H1 (cell line): ENCODE results near the gene ASS1. TPM values are rescaled to one million over a fixed set of nuclear protein-coding genes. Genes with fewer than 3 reads are reported as not detected.

Experiments
- CTCF ChIA-PET: fragments of 300-600 bp; sonication (Branson Sonifier 250); formaldehyde crosslinking; loops from one replicate; lab custom pipeline; 2021; ENCODE audit not compliant: partially characterized antibody; lab: Charles Lee
- POLR2A ChIA-PET: fragments of 300-600 bp; sonication (Branson Sonifier 250); formaldehyde crosslinking; loops from one replicate; lab custom pipeline; 2021; ENCODE audit warnings: inconsistent platforms; ENCODE audit not compliant: partially characterized antibody; lab: Charles Lee
- DNase-seq, 2 experiments: peaks; one replicate each; pipeline versions ENCODE4 v3.0.0 to v3.0.0-alpha.2; 2010 to 2022; ENCODE audit warnings: low spot score in 2 of 2, low read depth in 1 of 2, mixed read lengths in 1 of 2
- FAIRE-seq: peaks from 2 replicates; lab custom pipeline; 2011; peaks lifted over from hg19 to GRCh38; lab: Jason Lieb, UNC
- H2AFZ ChIP-seq: 2 replicates; pipeline ENCODE4 v1.8.1; 2012; ENCODE audit warnings: low read length, inconsistent platforms
- H2AK5ac ChIP-seq: 2 replicates; pipeline ENCODE4 v1.6.1; 2013; ENCODE audit warnings: low read depth, low read length
- H2BK120ac ChIP-seq: replicated peaks from 2 replicates; pipeline ENCODE3; 2013; ENCODE audit warnings: low read depth, low read length, inconsistent platforms
- H2BK12ac ChIP-seq: 2 replicates; pipeline ENCODE4 v1.6.1; 2013; ENCODE audit warnings: low read depth, low read length
- H2BK15ac ChIP-seq: 2 replicates; pipeline ENCODE4 v1.6.1; 2013; ENCODE audit warnings: low read length
- H2BK20ac ChIP-seq: 2 replicates; pipeline ENCODE4 v1.6.1; 2013; ENCODE audit warnings: low read length
- H2BK5ac ChIP-seq: 2 replicates; pipeline ENCODE4 v1.6.1; 2013; ENCODE audit warnings: low read depth, low read length
- H3K14ac ChIP-seq: 2 replicates; pipeline ENCODE4 v1.6.1; 2013; ENCODE audit warnings: inconsistent platforms; ENCODE audit not compliant: insufficient read length
- H3K18ac ChIP-seq: 2 replicates; pipeline ENCODE4 v1.6.1; 2013; ENCODE audit warnings: low read length; ENCODE audit errors: extremely low read depth
- H3K23ac ChIP-seq: 2 replicates; pipeline ENCODE4 v1.6.1; 2013; ENCODE audit warnings: inconsistent platforms; ENCODE audit not compliant: insufficient read length
- H3K23me2 ChIP-seq: 2 replicates; pipeline ENCODE4 v1.6.1; 2013; ENCODE audit warnings: low read depth, low read length
- H3K27ac ChIP-seq: 2 replicates; pipeline ENCODE4 v1.6.1; 2011; ENCODE audit warnings: low read depth, low read length, inconsistent platforms
- H3K27me3 ChIP-seq, 4 experiments: replicated peaks in 1 of 4; 1 replicate in 1 of 4; 2 replicates in 3 of 4; pipeline versions ENCODE4 v1.6.1 to v1.8.1; 2011 to 2013; ENCODE audit warnings: low read length in 3 of 4, mild to moderate bottlenecking in 3 of 4, inconsistent platforms in 2 of 4, mixed read lengths in 2 of 4, moderate library complexity in 1 of 4; ENCODE audit not compliant: control insufficient read depth in 3 of 4, insufficient read depth in 3 of 4; ENCODE audit errors: extremely low read depth in 1 of 4
- H3K36me3 ChIP-seq, 4 experiments: 2 replicates each; pipeline versions ENCODE4 v1.6.1 to v1.8.1; 2011 to 2013; ENCODE audit warnings: mild to moderate bottlenecking in 4 of 4, low read length in 3 of 4, moderate library complexity in 2 of 4, control low read depth in 1 of 4, inconsistent platforms in 1 of 4; ENCODE audit not compliant: insufficient read depth in 4 of 4, control insufficient read depth in 2 of 4
- H3K4ac ChIP-seq: replicated peaks from 2 replicates; pipeline ENCODE3; 2013; ENCODE audit warnings: low read length, low read depth, mixed read lengths, inconsistent platforms; ENCODE audit not compliant: insufficient read length
- H3K4me1 ChIP-seq, 4 experiments: replicated peaks in 1 of 4; 1 replicate in 1 of 4; 2 replicates in 3 of 4; pipeline versions ENCODE4 v1.6.1 to v1.8.1; 2011 to 2013; ENCODE audit warnings: low read length in 3 of 4, inconsistent platforms in 2 of 4, mixed read lengths in 1 of 4; ENCODE audit not compliant: insufficient read depth in 4 of 4, control insufficient read depth in 3 of 4
- H3K4me2 ChIP-seq, 2 experiments: 2 replicates each; pipeline versions ENCODE4 v1.6.1 to v1.8.1; 2011 to 2013; ENCODE audit warnings: low read depth in 2 of 2, low read length in 2 of 2, control low read depth in 1 of 2, inconsistent platforms in 1 of 2, mild to moderate bottlenecking in 1 of 2; ENCODE audit not compliant: insufficient read depth in 1 of 2
- H3K4me3 ChIP-seq, 4 experiments: fragments of 200-600, 300-600 bp in 1 of 4; sonication (generic), shearing (Covaris generic), sonication (Bioruptor Twin) in 1 of 4; 2 replicates each; pipeline versions ENCODE4 v1.5.1 to v1.8.1; 2011 to 2016; ENCODE audit warnings: low read length in 4 of 4, low read depth in 3 of 4, control low read depth in 2 of 4, inconsistent platforms in 2 of 4, mild to moderate bottlenecking in 2 of 4, mixed read lengths in 1 of 4, moderate library complexity in 1 of 4; ENCODE audit not compliant: insufficient read depth in 2 of 4; ENCODE audit errors: extremely low read depth in 1 of 4
- H3K56ac ChIP-seq: replicated peaks from 2 replicates; pipeline ENCODE3; 2013; ENCODE audit warnings: low read depth, mild to moderate bottlenecking, mixed read lengths, low read length, inconsistent platforms; ENCODE audit not compliant: insufficient read length
- H3K79me1 ChIP-seq: 2 replicates; pipeline ENCODE4 v1.6.1; 2013; ENCODE audit warnings: low read depth, low read length, control low read depth
- H3K79me2 ChIP-seq, 2 experiments: 2 replicates each; pipeline versions ENCODE4 v1.6.1 to v1.8.1; 2012 to 2013; ENCODE audit warnings: low read length in 2 of 2, mild to moderate bottlenecking in 2 of 2, inconsistent platforms in 1 of 2; ENCODE audit not compliant: insufficient read depth in 2 of 2, control insufficient read depth in 1 of 2
- H3K9ac ChIP-seq, 4 experiments: replicated peaks in 1 of 4; 1 replicate in 1 of 4; 2 replicates in 3 of 4; pipeline versions ENCODE4 v1.6.1 to v1.8.1; 2011 to 2013; ENCODE audit warnings: low read depth in 3 of 4, low read length in 3 of 4, control low read depth in 2 of 4, mild to moderate bottlenecking in 2 of 4, moderate library complexity in 2 of 4, inconsistent platforms in 1 of 4; ENCODE audit errors: extremely low read depth in 1 of 4
- H3K9me3 ChIP-seq, 2 experiments: 2 replicates each; pipeline versions ENCODE4 v1.6.1 to v1.8.1; 2012 to 2013; ENCODE audit warnings: mild to moderate bottlenecking in 2 of 2, moderate library complexity in 2 of 2, control low read depth in 1 of 2, inconsistent platforms in 1 of 2, low read depth in 1 of 2, low read length in 1 of 2, mixed read lengths in 1 of 2; ENCODE audit not compliant: insufficient read depth in 2 of 2
- H4K20me1 ChIP-seq, 2 experiments: replicated peaks in 1 of 2; 2 replicates each; pipeline versions ENCODE3 to v1.8.1; 2011 to 2013; ENCODE audit warnings: inconsistent platforms in 2 of 2, low read length in 2 of 2, mild to moderate bottlenecking in 1 of 2; ENCODE audit not compliant: insufficient read depth in 2 of 2, control insufficient read depth in 1 of 2
- H4K5ac ChIP-seq: 2 replicates; pipeline ENCODE4 v1.6.1; 2013; ENCODE audit warnings: low read length, low read depth, mixed read lengths, inconsistent platforms; ENCODE audit not compliant: insufficient read length
- H4K8ac ChIP-seq: 2 replicates; pipeline ENCODE4 v1.8.0; 2013; ENCODE audit warnings: mild to moderate bottlenecking, moderate library complexity, low read length, inconsistent platforms; ENCODE audit not compliant: insufficient read depth; ENCODE audit errors: extremely low read depth
- H4K91ac ChIP-seq: replicated peaks from 2 replicates; pipeline ENCODE3; 2013; ENCODE audit warnings: low read length, mixed read lengths, inconsistent platforms; ENCODE audit not compliant: insufficient read length
- ASH2L ChIP-seq: fragments of 200-600, 300-600 bp; sonication (generic); IDR thresholded peaks from one replicate; pipeline ENCODE4 v1.7.1; 2017; ENCODE audit warnings: low read length
- EGR1 ChIP-seq: IDR thresholded peaks from 2 replicates; pipeline ENCODE4 v1.6.1; 2011; ENCODE audit warnings: low read depth, low read length, borderline replicate concordance
- GTF2F1 ChIP-seq: IDR thresholded peaks from 2 replicates; pipeline ENCODE4 v1.6.1; 2012; ENCODE audit warnings: low read depth, low read length, improper control_type of control experiment, borderline replicate concordance
- KDM5A ChIP-seq: fragments of 200-600 bp; IDR thresholded peaks from 2 replicates; pipeline ENCODE4 v1.7.1; 2012; ENCODE audit warnings: mild to moderate bottlenecking, low read length, inconsistent platforms, mixed read lengths
- NANOG ChIP-seq: IDR thresholded peaks from 2 replicates; pipeline ENCODE4 v1.6.1; 2011; ENCODE audit warnings: low read length, low read depth, mild to moderate bottlenecking, inconsistent platforms; ENCODE audit not compliant: insufficient read depth, poor library complexity, severe bottlenecking
- PHF8 ChIP-seq: fragments of 200-600 bp; sonication (generic); conservative IDR thresholded peaks from 2 replicates; pipeline ENCODE4 v1.7.1; 2012; ENCODE audit warnings: low read depth, mild to moderate bottlenecking, inconsistent platforms, low read length, moderate library complexity
- POLR2A ChIP-seq, 2 experiments: IDR thresholded peaks; 1 replicate in 1 of 2; 2 replicates in 1 of 2; pipeline ENCODE4 v1.6.1; 2011; ENCODE audit warnings: low read depth in 2 of 2, low read length in 2 of 2, mild to moderate bottlenecking in 2 of 2; ENCODE audit errors: control extremely low read depth in 1 of 2
- RAD21 ChIP-seq, 2 experiments: IDR thresholded peaks in 1 of 2; conservative IDR thresholded peaks in 1 of 2; 2 replicates each; pipeline ENCODE4 v1.6.1; 2011; ENCODE audit warnings: low read depth in 2 of 2, low read length in 2 of 2, improper control_type of control experiment in 1 of 2, inconsistent platforms in 1 of 2, mild to moderate bottlenecking in 1 of 2, moderate library complexity in 1 of 2
- SUZ12 ChIP-seq: fragments of 200-600 bp; sonication (generic); IDR thresholded peaks from 2 replicates; pipeline ENCODE4 v1.6.1; 2012; ENCODE audit warnings: mild to moderate bottlenecking, inconsistent platforms, low read length, moderate library complexity, mixed read lengths
- TAF7 ChIP-seq: optimal IDR thresholded peaks from 2 replicates; pipeline ENCODE3; 2011; ENCODE audit warnings: low read depth, mild to moderate bottlenecking, inconsistent platforms, low read length, moderate library complexity, borderline replicate concordance
- TEAD4 ChIP-seq: IDR thresholded peaks from 2 replicates; pipeline ENCODE4 v1.6.1; 2012; ENCODE audit warnings: low read depth, low read length, inconsistent platforms, mixed read lengths
- ZNF274 ChIP-seq: IDR thresholded peaks from 2 replicates; pipeline ENCODE4 v1.7.0; 2012; ENCODE audit warnings: low read length, borderline replicate concordance; ENCODE audit errors: extremely low read depth
- WGBS, 2 experiments: shearing (Covaris generic) in 1 of 2; methylation state at CpG; one replicate each; pipeline versions ENCODE4 v1.1.6 to v1.1.7; 2013 to 2015; ENCODE audit warnings: low lambda C conversion rate in 2 of 2, mixed read lengths in 2 of 2, inconsistent platforms in 1 of 2, low coverage in 1 of 2, missing lambda C conversion rate in 1 of 2; ENCODE audit not compliant: insufficient replicate concordance in 2 of 2, insufficient coverage in 1 of 2, insufficient read length in 1 of 2; ENCODE audit errors: extremely low coverage in 1 of 2, missing lambda C conversion rate in 1 of 2; 5-methylcytosine and 5-hydroxymethylcytosine counted together
- polyA plus RNA-seq, 7 experiments: library from polyadenylated mRNA; depleted of rRNA in 3 of 7; stranded (reverse) in 5 of 7; unstranded in 2 of 7; fragments of >200 nt in 5 of 7; fragments of 200-250 nt in 2 of 7; gene quantifications; 1 replicate in 5 of 7; 2 replicates in 1 of 7; 4 replicates in 1 of 7; pipeline versions ENCODE4 v1.2.1 to v1.2.3, GENCODE V29; 2011 to 2013; ENCODE audit warnings: missing spikeins in 2 of 7, mixed read lengths in 2 of 7
- total RNA-seq: library from RNA; stranded (reverse); fragmentation: NEBNext Ultra II Directional; extraction: Animal tissue kit (Norgen Biotek cat#: 25700); gene quantifications from 2 replicates; pipeline ENCODE4 v1.2.1, GENCODE V29; 2021
- TF ChIP-seq, protein P1 (sequence below): IDR thresholded peaks from 2 replicates; pipeline ENCODE4 v1.6.1; 2011; ENCODE audit warnings: low read depth, mild to moderate bottlenecking, low read length; ENCODE audit not compliant: insufficient read depth

Gene ASS1
- total and polyA plus RNA-seq, 2 of the 8 experiments (the other 6 are each of a cell fraction or from before 2014, with no cell fraction given) = 108 to 296 TPM

DNA sequence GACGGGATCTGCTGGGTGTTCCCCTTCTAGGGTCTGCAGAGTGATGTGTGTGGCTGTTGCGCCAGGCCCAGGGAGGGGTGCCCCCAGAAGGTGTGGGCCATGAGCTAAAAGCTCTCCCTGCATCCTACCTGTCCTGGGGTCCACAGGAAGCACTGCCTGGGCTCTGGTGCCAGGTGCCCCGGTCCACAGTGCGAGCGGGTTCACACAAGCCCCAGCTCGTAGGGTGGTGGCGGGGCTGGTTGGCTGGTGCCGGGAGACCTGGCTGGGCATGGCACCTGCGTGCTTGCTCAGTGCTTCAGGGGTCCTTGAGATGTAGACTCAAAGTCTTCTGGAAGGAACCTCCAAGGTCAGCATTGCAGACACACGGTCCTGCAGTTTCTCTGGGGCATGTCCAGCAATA, 25.5 kb downstream of the ASS1 start:
- Histone ChIP-seq H2BK120ac (no peak overlapping the region), H3K27me3 (no peaks in the 10 kb centered on the region), H3K4me1 (peaks cover 0 to 28% (median 11%) of the 10 kb centered on the region in 4 experiments; a peak in 6 of 7 replicates), H3K79me1 (no peaks in the 10 kb centered on the region; the same call in 1 of the 2 replicates), H4K20me1 (no peaks in the 10 kb centered on the region), H4K5ac (no peak overlapping the region), H3K4me2 (no peak overlapping the region), H2BK20ac (no peak overlapping the region), H3K27ac (no peak overlapping the region), H3K9me3 (no peaks in the 10 kb centered on the region), H3K4me3 (no peak overlapping the region), H2BK15ac (no peak overlapping the region), H2BK5ac (no peak overlapping the region), H2BK12ac (no peak overlapping the region), H3K56ac (no peak overlapping the region), H2AK5ac (no peak overlapping the region), H3K79me2 (no peaks in the 10 kb centered on the region), H3K9ac (no peak overlapping the region), H3K36me3 (peaks cover 0 to 26% (median 0%) of the 10 kb centered on the region in 4 experiments; a peak in 2 of 8 replicates), H3K14ac (no peak overlapping the region), H2AFZ (no peak overlapping the region), H4K8ac (no peak overlapping the region), H3K4ac (no peak overlapping the region), H4K91ac (no peak overlapping the region), H3K23ac (no peak overlapping the region), H3K18ac (no peak overlapping the region), H3K23me2 (0 out of 2 replicates have a peak, but pooled peaks cover 3% of the 10 kb centered on the region)
- ChIA-PET CTCF (interaction anchor here (0.9 to 2.9 kb wide), 4 partner anchors 9 to 171 kb away, joined by 3 to 18 read pairs (median 4); no protein-coding TSS in a partner anchor), POLR2A (interaction anchor here (1.1 kb wide), 1 partner anchor 13 kb away, joined by 3 read pairs; no protein-coding TSS in a partner anchor)
- DNase-seq (no peak), FAIRE-seq (no peak)
- 93% methylated on average over 9 of the region's 10 CpGs; no CpG with 5 or more reads in 1 of the 2 experiments for WGBS, 2 experiments
- TF ChIP-seq KDM5A = no peak
- TF ChIP-seq POLR2A (IDR thresholded peaks at IDR 0.05; ENCODE audit: control extremely low read depth in 1 of 2, low read depth in 2 of 2, low read length in 2 of 2) = no peak
- no peak for TF ChIP-seq NANOG
- no peak for TF ChIP-seq ZNF274
- no peak for TF ChIP-seq SUZ12
- TF ChIP-seq, protein P1, sequence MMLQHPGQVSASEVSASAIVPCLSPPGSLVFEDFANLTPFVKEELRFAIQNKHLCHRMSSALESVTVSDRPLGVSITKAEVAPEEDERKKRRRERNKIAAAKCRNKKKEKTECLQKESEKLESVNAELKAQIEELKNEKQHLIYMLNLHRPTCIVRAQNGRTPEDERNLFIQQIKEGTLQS = no peak
- TF ChIP-seq EGR1 = no peak
- TF ChIP-seq PHF8 = no peak
- no peak for TF ChIP-seq TAF7
- no peak for TF ChIP-seq ASH2L
- no peak for TF ChIP-seq TEAD4
- no peak for TF ChIP-seq GTF2F1
- TF ChIP-seq RAD21 (IDR thresholded peaks at IDR 0.05 in 1 of 2, conservative IDR thresholded peaks at IDR 0.05 in 1 of 2; ENCODE audit: low read depth in 2 of 2, low read length in 2 of 2) = no peak
